ENCODE results near the gene RIPOR2. TPM values are rescaled to one million over a fixed set of nuclear protein-coding genes. Genes with fewer than 3 reads are reported as not detected.

The RIPOR2 gene
- total and polyA plus RNA-seq, 2 experiments from 2014 or later: 3.2 to 3.3 TPM

GRCh38 chr6:24780206-24780605, 155.6 kb downstream of the RIPOR2 start:
- Histone ChIP-seq H4K20me1 (ENCODE audit: insufficient read depth) (no peaks in the 10 kb centered on the region), H3K9me3 (ENCODE audit: low read depth) (no peaks in the 10 kb centered on the region), H3K4me3 (no peak overlapping the region), H3K9ac (no peak overlapping the region), H2AFZ (no peak overlapping the region), H3K4me1 (ENCODE audit: insufficient read depth) (peaks cover 36% of the 10 kb centered on the region), H3F3A (ENCODE audit: insufficient read depth) (peaks cover 15% of the 10 kb centered on the region; the same call in 1 of the 2 replicates), H3K27me3 (replicated peaks; ENCODE audit: insufficient read depth) (no peaks in the 10 kb centered on the region), H3K79me2 (ENCODE audit: insufficient read depth) (peaks cover 56% of the 10 kb centered on the region), H3K36me3 (ENCODE audit: low read depth) (peaks cover 1% of the 10 kb centered on the region; the same call in 1 of the 2 replicates), H3K27ac (0 out of 2 replicates have a peak overlapping the region, but pooled peaks have one; percentile 1), H3K4me2 (ENCODE audit: unreplicated experiment) (no peak overlapping the region), H3K9me2 (ENCODE audit: insufficient read depth) (no peaks in the 10 kb centered on the region)
- in situ Hi-C loops (cut with MboI): no loop called here
- TF ChIP-seq EZH2phosphoT487 (IDR thresholded peaks at IDR 0.05; ENCODE audit: insufficient read depth, low read depth) (no peak), EZH2 (IDR thresholded peaks at IDR 0.05; ENCODE audit: insufficient read depth, poor library complexity, severe bottlenecking) (no peak)
- WGBS, 2 experiments (ENCODE audit: low coverage in 1 of 2, low lambda C conversion rate in 2 of 2, missing lambda C conversion rate in 2 of 2): 82 to 84% methylated on average over 4 of the region's 4 CpGs
- peak; percentile 25 for DNase-seq

GRCh38 chr6:24779416-24780016, 156.2 kb downstream of the RIPOR2 start:
- H3K27ac ChIP-seq: no peak overlapping the region
- DNase-seq: no peak
- TF ChIP-seq EZH2phosphoT487 (IDR thresholded peaks at IDR 0.05; ENCODE audit: insufficient read depth, low read depth): no peak
- no peak for TF ChIP-seq EZH2 (IDR thresholded peaks at IDR 0.05; ENCODE audit: insufficient read depth, poor library complexity, severe bottlenecking)
- no peaks in the 10 kb centered on the region for H3K9me3 ChIP-seq (ENCODE audit: low read depth)
- no peaks in the 10 kb centered on the region for H3K9me2 ChIP-seq (ENCODE audit: insufficient read depth)
- H3F3A ChIP-seq (ENCODE audit: insufficient read depth): peaks cover 15% of the 10 kb centered on the region; the same call in 1 of the 2 replicates
- H3K9ac ChIP-seq: no peak overlapping the region
- 96 to 97% methylated on average over 3 of the region's 3 CpGs for WGBS, 2 experiments (ENCODE audit: low coverage in 1 of 2, low lambda C conversion rate in 2 of 2, missing lambda C conversion rate in 2 of 2)
- peaks cover 56% of the 10 kb centered on the region for H3K79me2 ChIP-seq (ENCODE audit: insufficient read depth)
- no peaks in the 10 kb centered on the region; the same call in 1 of the 2 replicates for H3K36me3 ChIP-seq (ENCODE audit: low read depth)
- no peak overlapping the region for H3K4me3 ChIP-seq
- H2AFZ ChIP-seq: no peak overlapping the region
- H3K4me2 ChIP-seq (ENCODE audit: unreplicated experiment): no peak overlapping the region
- peaks cover 36% of the 10 kb centered on the region for H3K4me1 ChIP-seq (ENCODE audit: insufficient read depth)
- no peaks in the 10 kb centered on the region for H3K27me3 ChIP-seq (replicated peaks; ENCODE audit: insufficient read depth)
- no peaks in the 10 kb centered on the region for H4K20me1 ChIP-seq (ENCODE audit: insufficient read depth)
- in situ Hi-C loops (cut with MboI): no loop called here

- no peak for DNase-seq
- no peak overlapping the region for H3K27ac ChIP-seq
- H3K9me2 ChIP-seq (ENCODE audit: insufficient read depth): no peaks in the 10 kb centered on the region
- H3K36me3 ChIP-seq (ENCODE audit: low read depth): no peaks in the 10 kb centered on the region; the same call in 1 of the 2 replicates
- TF ChIP-seq EZH2 (IDR thresholded peaks at IDR 0.05; ENCODE audit: insufficient read depth, poor library complexity, severe bottlenecking) (no peak), EZH2phosphoT487 (IDR thresholded peaks at IDR 0.05; ENCODE audit: insufficient read depth, low read depth) (no peak)
- peaks cover 56% of the 10 kb centered on the region for H3K79me2 ChIP-seq (ENCODE audit: insufficient read depth)
- no peak overlapping the region for H3K4me3 ChIP-seq
- H3F3A ChIP-seq (ENCODE audit: insufficient read depth): peaks cover 15% of the 10 kb centered on the region; the same call in 1 of the 2 replicates
- H2AFZ ChIP-seq: no peak overlapping the region
- no peaks in the 10 kb centered on the region for H3K9me3 ChIP-seq (ENCODE audit: low read depth)
- H4K20me1 ChIP-seq (ENCODE audit: insufficient read depth): no peaks in the 10 kb centered on the region
- no peak overlapping the region for H3K9ac ChIP-seq
- in situ Hi-C loops (cut with MboI): no loop called here
- no peak overlapping the region for H3K4me2 ChIP-seq (ENCODE audit: unreplicated experiment)
- peaks cover 36% of the 10 kb centered on the region for H3K4me1 ChIP-seq (ENCODE audit: insufficient read depth)
- H3K27me3 ChIP-seq (replicated peaks; ENCODE audit: insufficient read depth): no peaks in the 10 kb centered on the region
Measured at GRCh38 chr6:24778878-24779277, 156.9 kb downstream of the RIPOR2 start.

GRCh38 chr6:24778121-24778520, 157.6 kb downstream of the RIPOR2 start:
- 97 to 98% methylated on average over 1 of the region's 1 CpG for WGBS, 2 experiments (ENCODE audit: low coverage in 1 of 2, low lambda C conversion rate in 2 of 2, missing lambda C conversion rate in 2 of 2)
- H3K9me2 ChIP-seq (ENCODE audit: insufficient read depth): no peaks in the 10 kb centered on the region
- H3K4me3 ChIP-seq: no peak overlapping the region
- H3K4me1 ChIP-seq (ENCODE audit: insufficient read depth): peaks cover 36% of the 10 kb centered on the region
- H3K27ac ChIP-seq: no peak overlapping the region
- TF ChIP-seq EZH2phosphoT487 (IDR thresholded peaks at IDR 0.05; ENCODE audit: insufficient read depth, low read depth): no peak
- TF ChIP-seq EZH2 (IDR thresholded peaks at IDR 0.05; ENCODE audit: insufficient read depth, poor library complexity, severe bottlenecking): no peak
- in situ Hi-C loops (cut with MboI): no loop called here
- H3K79me2 ChIP-seq (ENCODE audit: insufficient read depth): peaks cover 56% of the 10 kb centered on the region
- peaks cover 15% of the 10 kb centered on the region; the same call in 1 of the 2 replicates for H3F3A ChIP-seq (ENCODE audit: insufficient read depth)
- no peaks in the 10 kb centered on the region; the same call in 1 of the 2 replicates for H3K36me3 ChIP-seq (ENCODE audit: low read depth)
- no peaks in the 10 kb centered on the region for H4K20me1 ChIP-seq (ENCODE audit: insufficient read depth)
- H3K4me2 ChIP-seq (ENCODE audit: unreplicated experiment): peak overlapping the region; percentile 9
- no peaks in the 10 kb centered on the region for H3K27me3 ChIP-seq (replicated peaks; ENCODE audit: insufficient read depth)
- DNase-seq: no peak
- H2AFZ ChIP-seq: no peak overlapping the region
- no peaks in the 10 kb centered on the region for H3K9me3 ChIP-seq (ENCODE audit: low read depth)
- H3K9ac ChIP-seq: no peak overlapping the region

Measured in GM23248 (cell line).